ENCODE measurements around the gene CEP19. TPM values are rescaled to one million over a fixed set of nuclear protein-coding genes. Genes with fewer than 3 reads are reported as not detected.

Gene CEP19
- total and polyA plus RNA-seq, 2 of the 8 experiments (the other 6 are each of a cell fraction or from before 2014, with no cell fraction given) = 0.95 to 1.6 TPM

DNA sequence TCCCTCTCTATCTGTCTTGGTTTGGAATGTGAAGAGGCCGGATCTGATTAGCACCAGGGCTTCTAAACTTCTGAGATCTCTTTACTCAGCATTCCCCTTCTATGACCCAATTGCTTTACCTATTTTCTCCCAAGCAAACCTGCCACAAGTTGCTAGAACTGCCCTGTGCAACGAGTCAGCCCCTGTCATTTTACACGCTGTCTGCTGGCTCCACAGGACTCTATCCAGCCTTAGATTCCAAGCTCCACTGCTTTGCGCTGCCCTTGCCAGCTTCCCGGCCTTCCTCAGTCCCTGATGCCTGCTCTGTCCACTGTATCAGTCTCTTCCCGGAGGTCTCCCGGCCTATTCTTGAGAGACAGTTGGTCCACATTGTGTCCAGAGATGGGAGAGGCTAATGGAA lies 12.3 kb downstream of the CEP19 start:
- no peak overlapping the region for H3K4me3 ChIP-seq (ENCODE audit: extremely low read depth in 1 of 4, insufficient read depth in 2 of 4, low read depth in 3 of 4, low read length in 4 of 4)
- H3K9ac ChIP-seq (replicated peaks in 1 of 4; ENCODE audit: extremely low read depth in 1 of 4, low read depth in 3 of 4, low read length in 3 of 4) = no peak overlapping the region
- no peak for TF ChIP-seq RAD21 (IDR thresholded peaks at IDR 0.05 in 1 of 2, conservative IDR thresholded peaks at IDR 0.05 in 1 of 2; ENCODE audit: low read depth in 2 of 2, low read length in 2 of 2)
- no peak for TF ChIP-seq TAF7 (optimal IDR thresholded peaks at IDR 0.05; ENCODE audit: borderline replicate concordance, low read depth, low read length)
- TF ChIP-seq RXRA (IDR thresholded peaks at IDR 0.05; ENCODE audit: insufficient read depth, low read depth, low read length) = no peak
- TF ChIP-seq EZH2 (IDR thresholded peaks at IDR 0.05; ENCODE audit: low read depth, low read length, severe bottlenecking) = no peak
- no peak for TF ChIP-seq KDM4A (IDR thresholded peaks at IDR 0.05; ENCODE audit: low read depth, low read length, severe bottlenecking)
- no peak for TF ChIP-seq SUZ12 (IDR thresholded peaks at IDR 0.05; ENCODE audit: low read length)
- no peak for TF ChIP-seq SP2 (IDR thresholded peaks at IDR 0.05; ENCODE audit: low read length)
- no peak for TF ChIP-seq NANOG (IDR thresholded peaks at IDR 0.05; ENCODE audit: insufficient read depth, low read depth, low read length, poor library complexity, severe bottlenecking)
- no peak overlapping the region for H3K4me2 ChIP-seq (ENCODE audit: insufficient read depth in 1 of 2, low read depth in 2 of 2, low read length in 2 of 2)
- H3K18ac ChIP-seq (ENCODE audit: extremely low read depth, low read length) = no peak overlapping the region
- peak overlapping the region; percentile 35; the same call in 1 of the 2 replicates for H4K8ac ChIP-seq (ENCODE audit: extremely low read depth, insufficient read depth, low read length)
- FAIRE-seq (no peak), DNase-seq (ENCODE audit: low read depth in 1 of 2, low spot score in 2 of 2) (no peak)
- ChIA-PET POLR2A (ENCODE audit: partially characterized antibody) (interaction anchor here (1.4 kb wide), 1 partner anchor 9 kb away, joined by 4 read pairs; no protein-coding TSS in a partner anchor), CTCF (ENCODE audit: partially characterized antibody) (interaction anchor here (0.7 to 2.8 kb wide), 2 partner anchors 9 to 15 kb away, joined by 4 to 8 read pairs; no protein-coding TSS in a partner anchor)
- H2AFZ ChIP-seq (ENCODE audit: low read length) = no peak overlapping the region
- H3K4ac ChIP-seq (replicated peaks; ENCODE audit: insufficient read length, low read depth, low read length) = no peak overlapping the region
- no peaks in the 10 kb centered on the region for H3K79me2 ChIP-seq (ENCODE audit: control insufficient read depth in 1 of 2, insufficient read depth in 2 of 2, low read length in 2 of 2)
- no peak overlapping the region for H2BK5ac ChIP-seq (ENCODE audit: low read depth, low read length)
- no peak overlapping the region for H3K27ac ChIP-seq (ENCODE audit: low read depth, low read length)
- no peak overlapping the region for H2BK120ac ChIP-seq (replicated peaks; ENCODE audit: low read depth, low read length)
- no peak overlapping the region for H3K14ac ChIP-seq (ENCODE audit: insufficient read length)
- H3K79me1 ChIP-seq (ENCODE audit: low read depth, low read length) = no peaks in the 10 kb centered on the region
- no peak overlapping the region for H2BK12ac ChIP-seq (ENCODE audit: low read depth, low read length)
- no peak overlapping the region for H3K56ac ChIP-seq (replicated peaks; ENCODE audit: insufficient read length, low read depth, low read length)
- H3K36me3 ChIP-seq (ENCODE audit: control insufficient read depth in 2 of 4, insufficient read depth in 4 of 4, low read length in 3 of 4) = no peaks in the 10 kb centered on the region
- H2BK15ac ChIP-seq (ENCODE audit: low read length) = no peak overlapping the region
- 92% methylated on average over 7 of the region's 7 CpGs; no CpG with 5 or more reads in 1 of the 2 experiments for WGBS, 2 experiments (ENCODE audit: extremely low coverage in 1 of 2, insufficient coverage in 1 of 2, insufficient read length in 1 of 2, insufficient replicate concordance in 2 of 2, low coverage in 1 of 2, low lambda C conversion rate in 2 of 2, missing lambda C conversion rate in 1 of 2)
- no peak overlapping the region for H2BK20ac ChIP-seq (ENCODE audit: low read length)
- H4K20me1 ChIP-seq (replicated peaks in 1 of 2; ENCODE audit: control insufficient read depth in 1 of 2, insufficient read depth in 2 of 2, low read length in 2 of 2) = peaks cover 0 to 6% of the 10 kb centered on the region in 2 experiments
- peaks cover 7% of the 10 kb centered on the region; the same call in 1 of the 2 replicates for H3K23me2 ChIP-seq (ENCODE audit: low read depth, low read length)
- no peak overlapping the region for H4K91ac ChIP-seq (replicated peaks; ENCODE audit: insufficient read length, low read length)
- no peaks in the 10 kb centered on the region for H3K4me1 ChIP-seq (replicated peaks in 1 of 4; ENCODE audit: control insufficient read depth in 3 of 4, insufficient read depth in 4 of 4, low read length in 3 of 4)
- no peak overlapping the region for H3K23ac ChIP-seq (ENCODE audit: insufficient read length)
- H4K5ac ChIP-seq (ENCODE audit: insufficient read length, low read depth, low read length) = no peak overlapping the region
- no peaks in the 10 kb centered on the region for H3K27me3 ChIP-seq (replicated peaks in 1 of 4; ENCODE audit: control insufficient read depth in 3 of 4, extremely low read depth in 1 of 4, insufficient read depth in 3 of 4, low read length in 3 of 4)
- no peak overlapping the region for H2AK5ac ChIP-seq (ENCODE audit: low read depth, low read length)
- no peaks in the 10 kb centered on the region for H3K9me3 ChIP-seq (ENCODE audit: insufficient read depth in 2 of 2, low read depth in 1 of 2, low read length in 1 of 2)
